ENCODE measurements around the gene PWP1.
"Not testable (repeated sequence)": the region's sequence is repeated elsewhere in the genome, so short reads cannot be mapped to it uniquely, and the experiment has no call there.

The PWP1 gene

GRCh38 chr12:107684990-107685359 is 624 bp upstream of the PWP1 start:
- TF ChIP-seq ARNTL (CRISPR knock-in tag; IDR thresholded peaks at IDR 0.05; ENCODE audit: borderline replicate concordance, low read depth) (no peak), TCF4 (CRISPR knock-in tag; IDR thresholded peaks at IDR 0.05; ENCODE audit: borderline replicate concordance) (no peak), ZFP30 (CRISPR knock-in tag; IDR thresholded peaks at IDR 0.05) (no peak), BACH2 (CRISPR knock-in tag; IDR thresholded peaks at IDR 0.05; ENCODE audit: borderline replicate concordance) (no peak)

DNA sequence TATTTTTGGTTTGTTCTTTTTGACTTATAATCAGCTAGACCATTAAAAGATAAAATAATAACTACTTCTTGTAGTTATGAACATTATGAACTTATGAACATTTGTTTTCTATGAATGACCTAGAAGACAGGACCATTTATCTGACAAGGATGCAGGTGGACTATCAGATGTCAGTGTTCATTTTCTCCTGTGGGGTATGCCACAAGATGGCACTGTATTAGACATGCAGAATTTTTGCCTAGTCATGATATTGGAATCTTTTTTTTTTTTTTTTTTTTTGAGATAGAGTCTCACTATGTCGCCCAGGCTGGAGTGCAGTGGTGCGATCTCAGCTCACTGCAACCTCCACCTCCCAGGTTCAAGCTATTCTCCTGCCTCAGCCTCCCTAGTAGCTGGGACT is 10.2 kb downstream of the PWP1 start:
- peak; percentile 56; the same call in 2 of the 3 replicates for ATAC-seq

More at GRCh38 chr12:107684990-107685359, 624 bp upstream of the PWP1 start:
- peak; percentile 15; the same call in 2 of the 3 replicates for ATAC-seq

DNA sequence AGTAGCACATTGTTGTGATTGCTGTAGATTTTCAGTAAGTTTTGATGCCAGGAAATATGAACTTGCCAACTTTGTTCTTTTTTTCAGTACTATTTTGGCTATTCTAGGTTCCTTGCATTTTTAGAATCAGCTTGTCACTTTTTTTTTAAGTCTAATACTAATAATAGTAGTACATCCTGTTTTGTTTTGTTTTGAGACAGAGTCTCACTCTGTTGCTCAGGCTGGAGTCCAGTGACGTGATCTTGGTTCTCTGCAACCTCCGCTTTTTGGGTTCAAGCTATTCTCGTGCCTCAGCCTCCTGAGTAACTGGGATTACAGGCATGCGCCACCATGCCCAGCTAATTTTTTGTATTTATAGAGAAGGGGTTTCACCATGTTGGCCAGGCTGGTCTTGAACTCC is 16.5 kb downstream of the PWP1 start:
- no peak for TF ChIP-seq TCF4 (CRISPR knock-in tag; IDR thresholded peaks at IDR 0.05; ENCODE audit: borderline replicate concordance)
- TF ChIP-seq ARNTL (CRISPR knock-in tag; IDR thresholded peaks at IDR 0.05; ENCODE audit: borderline replicate concordance, low read depth) = no peak
- no peak for TF ChIP-seq RARB (CRISPR knock-in tag; IDR thresholded peaks at IDR 0.05)
- TF ChIP-seq ZNF8 (CRISPR knock-in tag; IDR thresholded peaks at IDR 0.05) = no peak
- no peak for TF ChIP-seq PPARA (CRISPR knock-in tag; IDR thresholded peaks at IDR 0.05; ENCODE audit: borderline replicate concordance)
- TF ChIP-seq BACH2 (CRISPR knock-in tag; IDR thresholded peaks at IDR 0.05; ENCODE audit: borderline replicate concordance) = no peak
- no peak for TF ChIP-seq ZC3H10 (CRISPR knock-in tag; IDR thresholded peaks at IDR 0.05)
- no peak for TF ChIP-seq GLIS3 (CRISPR knock-in tag; IDR thresholded peaks at IDR 0.05)
- no peak for TF ChIP-seq CSRNP3 (CRISPR knock-in tag; IDR thresholded peaks at IDR 0.05)
- no peak for TF ChIP-seq ISL1 (CRISPR knock-in tag; IDR thresholded peaks at IDR 0.05)
- no peak for TF ChIP-seq ESRRG (CRISPR knock-in tag; IDR thresholded peaks at IDR 0.05)
- TF ChIP-seq SNAI2 (CRISPR knock-in tag; IDR thresholded peaks at IDR 0.05) = no peak
- TF ChIP-seq OSR1 (CRISPR knock-in tag; IDR thresholded peaks at IDR 0.05) = no peak
- TF ChIP-seq ZFP3 (CRISPR knock-in tag; IDR thresholded peaks at IDR 0.05) = no peak
- TF ChIP-seq ZFP30 (CRISPR knock-in tag; IDR thresholded peaks at IDR 0.05) = no peak
- TF ChIP-seq TSHZ2 (CRISPR knock-in tag; IDR thresholded peaks at IDR 0.05) = no peak
- no peak for ATAC-seq

- TF ChIP-seq ZNF8 (CRISPR knock-in tag; IDR thresholded peaks at IDR 0.05) (no peak), TSHZ2 (CRISPR knock-in tag; IDR thresholded peaks at IDR 0.05) (no peak), TCF4 (CRISPR knock-in tag; IDR thresholded peaks at IDR 0.05; ENCODE audit: borderline replicate concordance) (no peak), ZNF565 (CRISPR knock-in tag; conservative IDR thresholded peaks at IDR 0.05; ENCODE audit: low read depth) (no peak), BACH2 (CRISPR knock-in tag; IDR thresholded peaks at IDR 0.05; ENCODE audit: borderline replicate concordance) (no peak), ISL1 (CRISPR knock-in tag; IDR thresholded peaks at IDR 0.05) (no peak), SNAI2 (CRISPR knock-in tag; IDR thresholded peaks at IDR 0.05) (no peak), ZC3H10 (CRISPR knock-in tag; IDR thresholded peaks at IDR 0.05) (no peak), CSDC2 (CRISPR knock-in tag; IDR thresholded peaks at IDR 0.05) (no peak), ZFP3 (CRISPR knock-in tag; IDR thresholded peaks at IDR 0.05) (no peak), GLIS3 (CRISPR knock-in tag; IDR thresholded peaks at IDR 0.05) (no peak), ZNF70 (CRISPR knock-in tag; IDR thresholded peaks at IDR 0.05) (no peak), CSRNP3 (CRISPR knock-in tag; IDR thresholded peaks at IDR 0.05) (no peak), ARNTL (CRISPR knock-in tag; IDR thresholded peaks at IDR 0.05; ENCODE audit: borderline replicate concordance, low read depth) (no peak), OSR1 (CRISPR knock-in tag; IDR thresholded peaks at IDR 0.05) (no peak), ZFP30 (CRISPR knock-in tag; IDR thresholded peaks at IDR 0.05) (no peak)
- TF ChIP-seq, protein P1, sequence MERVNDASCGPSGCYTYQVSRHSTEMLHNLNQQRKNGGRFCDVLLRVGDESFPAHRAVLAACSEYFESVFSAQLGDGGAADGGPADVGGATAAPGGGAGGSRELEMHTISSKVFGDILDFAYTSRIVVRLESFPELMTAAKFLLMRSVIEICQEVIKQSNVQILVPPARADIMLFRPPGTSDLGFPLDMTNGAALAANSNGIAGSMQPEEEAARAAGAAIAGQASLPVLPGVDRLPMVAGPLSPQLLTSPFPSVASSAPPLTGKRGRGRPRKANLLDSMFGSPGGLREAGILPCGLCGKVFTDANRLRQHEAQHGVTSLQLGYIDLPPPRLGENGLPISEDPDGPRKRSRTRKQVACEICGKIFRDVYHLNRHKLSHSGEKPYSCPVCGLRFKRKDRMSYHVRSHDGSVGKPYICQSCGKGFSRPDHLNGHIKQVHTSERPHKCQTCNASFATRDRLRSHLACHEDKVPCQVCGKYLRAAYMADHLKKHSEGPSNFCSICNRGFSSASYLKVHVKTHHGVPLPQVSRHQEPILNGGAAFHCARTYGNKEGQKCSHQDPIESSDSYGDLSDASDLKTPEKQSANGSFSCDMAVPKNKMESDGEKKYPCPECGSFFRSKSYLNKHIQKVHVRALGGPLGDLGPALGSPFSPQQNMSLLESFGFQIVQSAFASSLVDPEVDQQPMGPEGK (CRISPR knock-in tag; IDR thresholded peaks at IDR 0.05; ENCODE audit: borderline replicate concordance) = no peak
- TF ChIP-seq, protein P2, sequence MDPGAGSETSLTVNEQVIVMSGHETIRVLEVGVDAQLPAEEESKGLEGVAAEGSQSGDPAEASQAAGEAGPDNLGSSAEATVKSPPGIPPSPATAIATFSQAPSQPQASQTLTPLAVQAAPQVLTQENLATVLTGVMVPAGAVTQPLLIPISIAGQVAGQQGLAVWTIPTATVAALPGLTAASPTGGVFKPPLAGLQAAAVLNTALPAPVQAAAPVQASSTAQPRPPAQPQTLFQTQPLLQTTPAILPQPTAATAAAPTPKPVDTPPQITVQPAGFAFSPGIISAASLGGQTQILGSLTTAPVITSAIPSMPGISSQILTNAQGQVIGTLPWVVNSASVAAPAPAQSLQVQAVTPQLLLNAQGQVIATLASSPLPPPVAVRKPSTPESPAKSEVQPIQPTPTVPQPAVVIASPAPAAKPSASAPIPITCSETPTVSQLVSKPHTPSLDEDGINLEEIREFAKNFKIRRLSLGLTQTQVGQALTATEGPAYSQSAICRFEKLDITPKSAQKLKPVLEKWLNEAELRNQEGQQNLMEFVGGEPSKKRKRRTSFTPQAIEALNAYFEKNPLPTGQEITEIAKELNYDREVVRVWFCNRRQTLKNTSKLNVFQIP (CRISPR knock-in tag; IDR thresholded peaks at IDR 0.05; ENCODE audit: borderline replicate concordance, low read depth) = no peak
- no peak for ATAC-seq
Measured at GRCh38 chr12:107704041-107704440, 18.4 kb downstream of the PWP1 start.

DNA sequence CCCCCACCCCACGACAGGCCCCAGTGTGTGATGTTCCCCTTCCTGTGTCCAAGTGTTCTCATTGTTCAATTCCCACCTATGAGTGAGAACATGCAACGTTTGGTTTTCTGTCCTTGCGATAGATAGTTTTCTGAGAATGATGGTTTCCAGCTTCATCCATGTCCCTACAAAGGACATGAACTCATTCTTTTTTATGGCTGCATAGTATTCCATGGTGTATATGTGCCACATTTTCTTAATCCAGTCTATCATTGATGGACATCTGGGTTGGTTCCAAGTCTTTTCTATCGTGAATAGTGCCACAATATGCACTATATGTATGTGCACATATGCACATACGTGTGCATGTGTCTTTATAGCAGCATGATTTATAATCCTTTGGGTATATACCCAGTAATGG is 19.9 kb downstream of the PWP1 start:
- not testable (repeated sequence) for ATAC-seq
